Activated CD4-positive, alpha-beta memory T cell treated with anti-CD3 and anti-CD28 coated beads, Interleukin-2, amount 10 ng/mL, durations not matched to agents 7 days and 5 days (primary cell): ENCODE measurements around the gene DZIP1L. TPM values are rescaled to one million over a fixed set of nuclear protein-coding genes. Genes with fewer than 3 reads are reported as not detected.

Experiments
- CTCF ChIA-PET: fragments of 350-600 bp; sonication (Branson Sonifier 250); formaldehyde crosslinking; loops from one replicate; lab custom pipeline; 2021; ENCODE audit warnings: antibody characterized with exemption, inconsistent platforms; lab: Charles Lee
- POLR2A ChIA-PET: fragments of 350-600 bp; sonication (Branson Sonifier 250); formaldehyde crosslinking; loops from one replicate; lab custom pipeline; 2021; ENCODE audit warnings: antibody characterized with exemption; lab: Charles Lee
- DNase-seq: peaks from one replicate; pipeline ENCODE4 v3.0.0-alpha.2; 2020
- H3K27ac Mint-ChIP-seq: one replicate; pipeline ENCODE4 v1.8.0; 2021; ENCODE audit warnings: mild to moderate bottlenecking, mixed read lengths
- H3K27me3 Mint-ChIP-seq: one replicate; pipeline ENCODE4 v1.8.0; 2021; ENCODE audit warnings: mixed read lengths
- H3K36me3 Mint-ChIP-seq: one replicate; pipeline ENCODE4 v1.8.0; 2021; ENCODE audit warnings: low read depth, mixed read lengths
- H3K4me1 Mint-ChIP-seq: one replicate; pipeline ENCODE4 v1.8.0; 2021; ENCODE audit warnings: mixed read lengths
- H3K4me3 Mint-ChIP-seq: one replicate; pipeline ENCODE4 v1.8.0; 2021; ENCODE audit warnings: mild to moderate bottlenecking, mixed read lengths
- H3K9me3 Mint-ChIP-seq: one replicate; pipeline ENCODE4 v1.8.0; 2021; ENCODE audit warnings: mixed read lengths
- total RNA-seq, 2 experiments: library from RNA; stranded (reverse); gene quantifications; one replicate each; pipeline ENCODE4 v1.2.3, GENCODE V29; 2021

DZIP1L gene
- total RNA-seq, 2 experiments from 2014 or later: 0.05 TPM; not detected in 1

DNA sequence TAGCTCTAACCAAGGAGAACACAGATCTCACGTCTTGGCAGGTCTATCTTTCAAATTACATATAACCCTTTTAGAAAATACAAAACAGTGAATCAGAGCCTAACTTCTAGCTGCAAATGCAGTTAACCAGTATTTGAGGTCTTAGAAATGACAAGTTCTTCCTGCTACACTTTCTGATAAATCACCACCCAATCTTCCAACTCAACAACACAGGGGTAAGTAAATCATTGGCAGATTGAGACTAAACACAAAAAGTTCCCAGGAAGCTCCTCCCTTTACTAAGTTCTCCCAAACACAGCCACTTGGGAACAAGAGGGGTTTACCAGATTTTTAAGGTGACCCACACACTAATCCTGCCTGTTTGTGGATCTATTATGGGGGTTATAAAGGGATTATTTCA is 16.8 kb upstream of the DZIP1L start, which contains the start of gene A4GNT:
Gene A4GNT (minus strand): TSS at position 152 of the 400 bp plus-strand sequence. CDS start 1,134 bp downstream, outside the sequence.
- POLR2A ChIA-PET: no interaction called here
- no peaks in the 10 kb centered on the region for H3K9me3 Mint-ChIP-seq
- H3K27me3 Mint-ChIP-seq: peaks cover 16% of the 10 kb centered on the region
- CTCF ChIA-PET: interaction anchor here (0.6 to 1.4 kb wide), 2 partner anchors 10 to 15 kb away, joined by 3 to 5 read pairs; no protein-coding TSS in a partner anchor
- no peak within 1 kb of the TSS for H3K27ac Mint-ChIP-seq
- no peak for DNase-seq
- no peaks in the 10 kb centered on the region for H3K4me1 Mint-ChIP-seq
- H3K4me3 Mint-ChIP-seq: no peak within 1 kb of the TSS
- H3K36me3 Mint-ChIP-seq: no peaks in the 10 kb centered on the region

GRCh38 chr3:138127636-138128365 is 12.4 kb upstream of the DZIP1L start:
- H3K4me1 Mint-ChIP-seq: no peaks in the 10 kb centered on the region
- no peaks in the 10 kb centered on the region for H3K36me3 Mint-ChIP-seq
- H3K27ac Mint-ChIP-seq: no peak overlapping the region
- POLR2A ChIA-PET: no interaction called here
- H3K4me3 Mint-ChIP-seq: no peak overlapping the region
- CTCF ChIA-PET: interaction anchor here (0.8 to 1.4 kb wide), 2 partner anchors 10 to 12 kb away, joined by 4 to 6 read pairs; partner anchors contain the start of gene DZIP1L
- H3K27me3 Mint-ChIP-seq: peaks cover 13% of the 10 kb centered on the region
- H3K9me3 Mint-ChIP-seq: no peaks in the 10 kb centered on the region
- DNase-seq: no peak

- Mint-ChIP-seq H3K9me3 (no peaks in the 10 kb centered on the region), H3K27me3 (peaks cover 7% of the 10 kb centered on the region), H3K36me3 (no peaks in the 10 kb centered on the region), H3K27ac (no peak overlapping the region), H3K4me3 (no peak overlapping the region), H3K4me1 (no peaks in the 10 kb centered on the region)
- CTCF ChIA-PET: interaction anchor here (1.2 kb wide), 1 partner anchor 10 kb away, joined by 4 read pairs; the partner anchor contains the start of gene DZIP1L
- POLR2A ChIA-PET: no interaction called here
- no peak for DNase-seq
Measured at GRCh38 chr3:138125548-138126221, 10.3 kb upstream of the DZIP1L start.

GRCh38 chr3:138124706-138125355 is 9.4 kb upstream of the DZIP1L start:
- Mint-ChIP-seq H3K9me3 (no peaks in the 10 kb centered on the region), H3K4me3 (no peak overlapping the region), H3K36me3 (no peaks in the 10 kb centered on the region), H3K27ac (no peak overlapping the region), H3K27me3 (peaks cover 8% of the 10 kb centered on the region), H3K4me1 (no peaks in the 10 kb centered on the region)
- POLR2A ChIA-PET: no interaction called here
- CTCF ChIA-PET: interaction anchor here (1.2 kb wide), 1 partner anchor 10 kb away, joined by 4 read pairs; the partner anchor contains the start of gene DZIP1L
- no peak for DNase-seq

GRCh38 chr3:138124188-138124587 is 8.8 kb upstream of the DZIP1L start:
- ChIA-PET CTCF (no interaction called here), POLR2A (no interaction called here)
- Mint-ChIP-seq H3K27ac (no peak overlapping the region), H3K36me3 (no peaks in the 10 kb centered on the region), H3K27me3 (peaks cover 8% of the 10 kb centered on the region), H3K4me1 (no peaks in the 10 kb centered on the region), H3K9me3 (no peaks in the 10 kb centered on the region), H3K4me3 (no peak overlapping the region)
- no peak for DNase-seq

GRCh38 chr3:138119423-138119766 is 4.0 kb upstream of the DZIP1L start:
- Mint-ChIP-seq H3K9me3 (no peaks in the 10 kb centered on the region), H3K4me3 (no peak overlapping the region)
- POLR2A ChIA-PET: no interaction called here

GRCh38 chr3:138118612-138119422 is 3.4 kb upstream of the DZIP1L start:
- Mint-ChIP-seq H3K4me1 (peaks cover 8% of the 10 kb centered on the region), H3K9me3 (no peaks in the 10 kb centered on the region), H3K27ac (no peak overlapping the region)

More at GRCh38 chr3:138119423-138119766, 4.0 kb upstream of the DZIP1L start:
- peaks cover 8% of the 10 kb centered on the region for H3K4me1 Mint-ChIP-seq
- CTCF ChIA-PET: interaction anchor here (1.3 to 5.4 kb wide), 5 partner anchors 37 to 53 kb away, joined by 3 to 57 read pairs (median 10); no protein-coding TSS in a partner anchor
- H3K36me3 Mint-ChIP-seq: no peaks in the 10 kb centered on the region
- DNase-seq: no peak
- H3K27me3 Mint-ChIP-seq: peaks cover 39% of the 10 kb centered on the region
- no peak overlapping the region for H3K27ac Mint-ChIP-seq

GRCh38 chr3:138114431-138114918 is 933 bp downstream of the DZIP1L start:
- no peak for DNase-seq
- CTCF ChIA-PET: no interaction called here
- Mint-ChIP-seq H3K9me3 (no peaks in the 10 kb centered on the region), H3K4me3 (peak overlapping the region; percentile 22), H3K27me3 (peaks cover 50% of the 10 kb centered on the region), H3K36me3 (no peaks in the 10 kb centered on the region), H3K4me1 (peaks cover 8% of the 10 kb centered on the region), H3K27ac (no peak overlapping the region)
- POLR2A ChIA-PET: no interaction called here

More at GRCh38 chr3:138118612-138119422, 3.4 kb upstream of the DZIP1L start:
- Mint-ChIP-seq H3K27me3 (peaks cover 44% of the 10 kb centered on the region), H3K4me3 (no peak overlapping the region), H3K36me3 (no peaks in the 10 kb centered on the region)
- POLR2A ChIA-PET: interaction anchor here (0.7 kb wide), 1 partner anchor 48 kb away, joined by 3 read pairs; no protein-coding TSS in a partner anchor
- peak; percentile 56 for DNase-seq
- CTCF ChIA-PET: interaction anchor here (0.9 to 5.4 kb wide), 11 partner anchors 9 to 53 kb away, joined by 3 to 57 read pairs (median 5); no protein-coding TSS in a partner anchor

DNA sequence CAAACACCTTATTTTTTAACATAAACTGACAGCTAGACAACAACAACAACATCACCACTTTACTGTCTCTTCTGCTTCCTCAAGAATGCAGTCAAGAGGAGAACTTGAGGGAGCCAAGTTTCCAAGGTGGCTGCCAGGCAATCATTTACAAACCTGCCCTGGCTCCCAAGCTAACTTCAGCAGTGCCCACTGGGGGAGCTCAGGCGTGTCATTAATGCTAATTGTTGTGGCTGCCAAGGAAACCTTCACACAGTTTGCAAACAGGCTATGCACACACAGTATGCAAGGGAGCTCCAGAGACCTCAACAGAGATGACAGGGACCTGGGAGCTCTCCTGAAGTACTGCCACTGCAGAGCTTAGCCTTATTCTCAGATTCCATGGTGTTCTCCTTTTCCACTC is 2.1 kb downstream of the DZIP1L start:
- peaks cover 8% of the 10 kb centered on the region for H3K4me1 Mint-ChIP-seq
- no peak for DNase-seq
- H3K9me3 Mint-ChIP-seq: no peaks in the 10 kb centered on the region
- no peaks in the 10 kb centered on the region for H3K36me3 Mint-ChIP-seq
- ChIA-PET POLR2A (no interaction called here), CTCF (interaction anchor here (1.0 kb wide), 1 partner anchor 44 kb away, joined by 3 read pairs; no protein-coding TSS in a partner anchor)
- no peak overlapping the region for H3K27ac Mint-ChIP-seq
- peaks cover 46% of the 10 kb centered on the region for H3K27me3 Mint-ChIP-seq
- no peak overlapping the region for H3K4me3 Mint-ChIP-seq

- no peak for DNase-seq
- Mint-ChIP-seq H3K9me3 (no peaks in the 10 kb centered on the region), H3K27ac (no peak overlapping the region), H3K27me3 (peaks cover 43% of the 10 kb centered on the region), H3K4me1 (peaks cover 8% of the 10 kb centered on the region), H3K36me3 (no peaks in the 10 kb centered on the region), H3K4me3 (no peak overlapping the region)
- CTCF ChIA-PET: interaction anchor here (1.0 kb wide), 1 partner anchor 43 kb away, joined by 3 read pairs; no protein-coding TSS in a partner anchor
- POLR2A ChIA-PET: no interaction called here
Measured at GRCh38 chr3:138112362-138112761, 3.0 kb downstream of the DZIP1L start.

- Mint-ChIP-seq H3K4me1 (no peaks in the 10 kb centered on the region), H3K9me3 (no peaks in the 10 kb centered on the region), H3K36me3 (no peaks in the 10 kb centered on the region), H3K27ac (no peak overlapping the region), H3K4me3 (no peak overlapping the region), H3K27me3 (peaks cover 6% of the 10 kb centered on the region)
- no peak for DNase-seq
- ChIA-PET CTCF (interaction anchor here (0.7 kb wide), 1 partner anchor 1477 kb away, joined by 4 read pairs; no protein-coding TSS in a partner anchor), POLR2A (no interaction called here)
Measured at GRCh38 chr3:138105598-138105997, 9.8 kb downstream of the DZIP1L start.

DNA sequence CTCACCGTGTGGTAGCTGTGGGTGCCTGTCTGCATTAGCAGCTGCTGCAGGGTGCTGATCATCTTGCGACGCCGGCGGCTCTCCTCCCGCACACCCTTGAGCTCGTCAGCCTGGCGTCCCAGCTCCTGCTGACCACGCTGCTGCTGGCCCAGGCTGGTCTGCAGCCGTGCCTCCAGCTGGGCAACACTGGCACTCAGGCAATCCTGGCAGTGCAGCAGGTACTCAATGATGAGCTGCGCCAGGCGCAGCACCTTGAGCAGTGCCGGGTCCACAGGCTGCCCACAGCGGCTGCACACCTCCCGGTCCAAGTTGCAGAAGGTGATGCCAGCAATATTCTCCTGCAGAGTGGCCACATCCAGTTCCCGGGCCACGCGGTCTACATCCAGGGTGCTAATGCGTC is 11.9 kb downstream of the DZIP1L start:
- no peak overlapping the region for H3K27ac Mint-ChIP-seq
- H3K9me3 Mint-ChIP-seq: no peaks in the 10 kb centered on the region
- no peaks in the 10 kb centered on the region for H3K4me1 Mint-ChIP-seq
- CTCF ChIA-PET: no interaction called here
- no peaks in the 10 kb centered on the region for H3K36me3 Mint-ChIP-seq
- DNase-seq: no peak
- H3K27me3 Mint-ChIP-seq: peaks cover 4% of the 10 kb centered on the region
- POLR2A ChIA-PET: no interaction called here
- H3K4me3 Mint-ChIP-seq: no peak overlapping the region
